ENCODE measurements around the gene RIPK3.

Gene RIPK3

GRCh38 chr14:24298892-24299254 is 40.9 kb downstream of the RIPK3 start:
- DNase-seq: no peak

GRCh38 chr14:24297190-24297964 is 42.4 kb downstream of the RIPK3 start:
- no peak for DNase-seq

- DNase-seq: peak; percentile 68
These were observed 43.2 kb downstream of the RIPK3 start for GRCh38 chr14:24296341-24297157.

GRCh38 chr14:24293525-24293924 is 46.3 kb downstream of the RIPK3 start:
- no peak for DNase-seq

- no peak for DNase-seq
These were observed 47.5 kb downstream of the RIPK3 start for GRCh38 chr14:24292118-24292807.

- no peak for DNase-seq
These were observed 48.2 kb downstream of the RIPK3 start for GRCh38 chr14:24291446-24292117.

- no peak for DNase-seq
These were observed 49.0 kb downstream of the RIPK3 start for GRCh38 chr14:24290746-24291145.

- no peak for DNase-seq
These were observed 50.0 kb downstream of the RIPK3 start for GRCh38 chr14:24289649-24290280.

GRCh38 chr14:24286996-24287395 is 52.8 kb downstream of the RIPK3 start:
- no peak for DNase-seq

Measured in left hindlimb (tissue), 1 donor.